ENCODE data around the gene FBLIM1. TPM values are rescaled to one million over a fixed set of nuclear protein-coding genes. Genes with fewer than 3 reads are reported as not detected.

Gene FBLIM1
- total RNA-seq, 1 experiment from 2014 or later = 64.7 TPM

- H4K20me1 ChIP-seq (ENCODE audit: control insufficient read depth, insufficient read depth, insufficient read length) = no peaks in the 10 kb centered on the region
- H3K23ac ChIP-seq (ENCODE audit: insufficient read length, low read depth, low read length) = no peak overlapping the region
- Mint-ChIP-seq H3K36me3 (ENCODE audit: insufficient read depth in 1 of 3, low read depth in 3 of 3) (peaks cover 15 to 50% (median 43%) of the 10 kb centered on the region in 3 experiments; a peak in 5 of 7 replicates), H3K9me3 (no peaks in the 10 kb centered on the region), H3K4me1 (no peaks in the 10 kb centered on the region), H3K27me3 (ENCODE audit: low read depth) (no peaks in the 10 kb centered on the region), H3K27ac (no peak overlapping the region), H3K4me3 (no peak overlapping the region)
- H2BK5ac ChIP-seq (ENCODE audit: insufficient read length, low read length) = no peak overlapping the region
- H3K4me2 ChIP-seq (ENCODE audit: insufficient read depth, insufficient read length, low read length) = no peak overlapping the region
- H2BK120ac ChIP-seq (ENCODE audit: low read depth, low read length, poor library complexity, severe bottlenecking) = no peak overlapping the region
- no peak for TF ChIP-seq CTCF (conservative IDR thresholded peaks at IDR 0.05)
- H2AFZ ChIP-seq (ENCODE audit: low read length) = no peak overlapping the region
- no peak overlapping the region for H4K5ac ChIP-seq (ENCODE audit: insufficient read length, low read depth, low read length)
- no peak overlapping the region for H3K14ac ChIP-seq (ENCODE audit: insufficient read depth, low read length)
- no peak overlapping the region for H3T11ph ChIP-seq (ENCODE audit: low read length)
- H3K4ac ChIP-seq (ENCODE audit: low read depth, low read length) = no peak overlapping the region
- no peak overlapping the region for H4K91ac ChIP-seq (ENCODE audit: insufficient read length, low read depth, low read length)
- no peak overlapping the region for H2BK20ac ChIP-seq (ENCODE audit: low read depth, low read length, poor library complexity, severe bottlenecking)
- no peaks in the 10 kb centered on the region for H3K79me2 ChIP-seq (ENCODE audit: insufficient read depth, low read length)
- no peak overlapping the region for H2BK12ac ChIP-seq (ENCODE audit: insufficient read length, low read depth, low read length)
- H3K9me3 ChIP-seq (ENCODE audit: control insufficient read depth, low read depth, low read length) = no peaks in the 10 kb centered on the region
- H3K27me3 ChIP-seq (ENCODE audit: insufficient read depth, low read length) = no peaks in the 10 kb centered on the region
- no peak overlapping the region for H3K27ac ChIP-seq (ENCODE audit: insufficient read length, low read depth, low read length)
- no peak overlapping the region for H2AK5ac ChIP-seq (ENCODE audit: insufficient read length, low read length)
- H3K23me2 ChIP-seq (ENCODE audit: insufficient read length, low read depth, low read length, poor library complexity, severe bottlenecking) = no peaks in the 10 kb centered on the region
- no peak overlapping the region for H3K56ac ChIP-seq (ENCODE audit: insufficient read length, low read depth, low read length)
- H4K8ac ChIP-seq (replicated peaks; ENCODE audit: insufficient read length, low read depth, low read length) = no peak overlapping the region
- H3K79me1 ChIP-seq (ENCODE audit: insufficient read depth, low read depth, low read length, poor library complexity, severe bottlenecking) = no peaks in the 10 kb centered on the region
- H2BK15ac ChIP-seq (ENCODE audit: low read depth, low read length) = no peak overlapping the region
- H3K18ac ChIP-seq (ENCODE audit: insufficient read length, low read depth, low read length) = no peak overlapping the region
- no peak overlapping the region for H3K9ac ChIP-seq (ENCODE audit: extremely low read depth, insufficient read length, low read length)
- no peak for DNase-seq
- no peaks in the 10 kb centered on the region for H3K4me1 ChIP-seq (ENCODE audit: insufficient read depth, low read length)
- WGBS (ENCODE audit: extremely low coverage, insufficient read length, low lambda C conversion rate) = no CpG with 5 or more reads among the region's 16 CpGs
Measured at GRCh38 chr1:15730936-15731335, 27.7 kb upstream of the FBLIM1 start.
